H1 (cell line): ENCODE data around the gene ABCC2. TPM values are rescaled to one million over a fixed set of nuclear protein-coding genes. Genes with fewer than 3 reads are reported as not detected.

Experiments used
- polyA plus RNA-seq, 7 experiments: library from polyadenylated mRNA; depleted of rRNA in 3 of 7; stranded (reverse) in 5 of 7; unstranded in 2 of 7; fragments of >200 nt in 5 of 7; fragments of 200-250 nt in 2 of 7; gene quantifications; 1 replicate in 5 of 7; 2 replicates in 1 of 7; 4 replicates in 1 of 7; pipeline versions ENCODE4 v1.2.1 to v1.2.3, GENCODE V29; 2011 to 2013; ENCODE audit warnings: missing spikeins in 2 of 7, mixed read lengths in 2 of 7
- total RNA-seq: library from RNA; stranded (reverse); fragmentation: NEBNext Ultra II Directional; extraction: Animal tissue kit (Norgen Biotek cat#: 25700); gene quantifications from 2 replicates; pipeline ENCODE4 v1.2.1, GENCODE V29; 2021
- TF ChIP-seq, protein P1 (sequence below): IDR thresholded peaks from 2 replicates; pipeline ENCODE4 v1.6.1; 2011; ENCODE audit warnings: low read length, improper control_type of control experiment

ABCC2 gene
- total and polyA plus RNA-seq, 2 of the 8 experiments (the other 6 are each of a cell fraction or from before 2014, with no cell fraction given) = 0.74 to 1.1 TPM

- TF ChIP-seq, protein P1, sequence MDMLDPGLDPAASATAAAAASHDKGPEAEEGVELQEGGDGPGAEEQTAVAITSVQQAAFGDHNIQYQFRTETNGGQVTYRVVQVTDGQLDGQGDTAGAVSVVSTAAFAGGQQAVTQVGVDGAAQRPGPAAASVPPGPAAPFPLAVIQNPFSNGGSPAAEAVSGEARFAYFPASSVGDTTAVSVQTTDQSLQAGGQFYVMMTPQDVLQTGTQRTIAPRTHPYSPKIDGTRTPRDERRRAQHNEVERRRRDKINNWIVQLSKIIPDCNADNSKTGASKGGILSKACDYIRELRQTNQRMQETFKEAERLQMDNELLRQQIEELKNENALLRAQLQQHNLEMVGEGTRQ = no peak
Measured at GRCh38 chr10:99849057-99849456, 66.6 kb downstream of the ABCC2 start (continued).
